SK-N-SH (cell line): ENCODE results near the gene PARP15.

Source experiments
- EZH2phosphoT487 ChIP-seq: fragments of 200-600 bp; sonication (generic); IDR thresholded peaks from 2 replicates; pipeline ENCODE4 v1.6.1; 2017; ENCODE audit warnings: low read depth, mixed run types, mild to moderate bottlenecking, antibody characterized with exemption, moderate library complexity, borderline replicate concordance
- POLR2AphosphoS5 ChIP-seq: IDR thresholded peaks from 2 replicates; pipeline ENCODE4 v1.6.1; 2012; ENCODE audit warnings: low read depth, low read length
- RAD21 ChIP-seq: IDR thresholded peaks from 2 replicates; pipeline ENCODE4 v1.6.1; 2012; ENCODE audit warnings: mild to moderate bottlenecking, low read length
- TCF12 ChIP-seq: IDR thresholded peaks from 2 replicates; pipeline ENCODE4 v1.4.0; 2012
- YY1 ChIP-seq: IDR thresholded peaks from 2 replicates; pipeline ENCODE4 v1.4.0; 2012; ENCODE audit warnings: low read depth, mild to moderate bottlenecking
- TF ChIP-seq, protein P1 (sequence below): fragments of 200-600 bp; sonication (generic); IDR thresholded peaks from 2 replicates; pipeline ENCODE4 v1.6.1; 2017; ENCODE audit warnings: antibody characterized with exemption, mild to moderate bottlenecking, moderate library complexity
- TF ChIP-seq, protein P2 (sequence below): IDR thresholded peaks from 2 replicates; pipeline ENCODE4 v1.6.1; 2012; ENCODE audit warnings: mild to moderate bottlenecking, low read depth, low read length, moderate library complexity

DNA sequence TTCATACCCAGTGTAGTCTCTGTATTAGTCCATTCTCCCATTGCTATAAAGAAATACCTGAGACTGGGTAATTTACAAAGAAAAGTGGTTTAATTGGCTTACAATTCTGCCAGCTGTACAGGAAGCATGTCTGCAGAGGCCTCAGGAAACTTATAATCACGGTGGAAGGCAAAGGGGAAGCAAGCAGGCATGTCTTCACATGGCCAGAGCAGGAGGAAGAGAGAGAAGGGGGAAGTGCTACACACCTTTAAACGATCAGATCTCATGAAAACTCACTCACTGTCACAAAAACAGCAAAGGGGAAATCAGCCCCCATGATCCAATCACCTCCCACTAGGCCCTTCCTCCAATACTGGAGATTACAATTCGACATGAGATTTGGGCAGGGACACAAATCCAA is 96.9 kb downstream of the PARP15 start:
- TF ChIP-seq RAD21, result no peak
- TF ChIP-seq, protein P1, sequence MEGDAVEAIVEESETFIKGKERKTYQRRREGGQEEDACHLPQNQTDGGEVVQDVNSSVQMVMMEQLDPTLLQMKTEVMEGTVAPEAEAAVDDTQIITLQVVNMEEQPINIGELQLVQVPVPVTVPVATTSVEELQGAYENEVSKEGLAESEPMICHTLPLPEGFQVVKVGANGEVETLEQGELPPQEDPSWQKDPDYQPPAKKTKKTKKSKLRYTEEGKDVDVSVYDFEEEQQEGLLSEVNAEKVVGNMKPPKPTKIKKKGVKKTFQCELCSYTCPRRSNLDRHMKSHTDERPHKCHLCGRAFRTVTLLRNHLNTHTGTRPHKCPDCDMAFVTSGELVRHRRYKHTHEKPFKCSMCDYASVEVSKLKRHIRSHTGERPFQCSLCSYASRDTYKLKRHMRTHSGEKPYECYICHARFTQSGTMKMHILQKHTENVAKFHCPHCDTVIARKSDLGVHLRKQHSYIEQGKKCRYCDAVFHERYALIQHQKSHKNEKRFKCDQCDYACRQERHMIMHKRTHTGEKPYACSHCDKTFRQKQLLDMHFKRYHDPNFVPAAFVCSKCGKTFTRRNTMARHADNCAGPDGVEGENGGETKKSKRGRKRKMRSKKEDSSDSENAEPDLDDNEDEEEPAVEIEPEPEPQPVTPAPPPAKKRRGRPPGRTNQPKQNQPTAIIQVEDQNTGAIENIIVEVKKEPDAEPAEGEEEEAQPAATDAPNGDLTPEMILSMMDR, result no peak
- TF ChIP-seq, protein P2, sequence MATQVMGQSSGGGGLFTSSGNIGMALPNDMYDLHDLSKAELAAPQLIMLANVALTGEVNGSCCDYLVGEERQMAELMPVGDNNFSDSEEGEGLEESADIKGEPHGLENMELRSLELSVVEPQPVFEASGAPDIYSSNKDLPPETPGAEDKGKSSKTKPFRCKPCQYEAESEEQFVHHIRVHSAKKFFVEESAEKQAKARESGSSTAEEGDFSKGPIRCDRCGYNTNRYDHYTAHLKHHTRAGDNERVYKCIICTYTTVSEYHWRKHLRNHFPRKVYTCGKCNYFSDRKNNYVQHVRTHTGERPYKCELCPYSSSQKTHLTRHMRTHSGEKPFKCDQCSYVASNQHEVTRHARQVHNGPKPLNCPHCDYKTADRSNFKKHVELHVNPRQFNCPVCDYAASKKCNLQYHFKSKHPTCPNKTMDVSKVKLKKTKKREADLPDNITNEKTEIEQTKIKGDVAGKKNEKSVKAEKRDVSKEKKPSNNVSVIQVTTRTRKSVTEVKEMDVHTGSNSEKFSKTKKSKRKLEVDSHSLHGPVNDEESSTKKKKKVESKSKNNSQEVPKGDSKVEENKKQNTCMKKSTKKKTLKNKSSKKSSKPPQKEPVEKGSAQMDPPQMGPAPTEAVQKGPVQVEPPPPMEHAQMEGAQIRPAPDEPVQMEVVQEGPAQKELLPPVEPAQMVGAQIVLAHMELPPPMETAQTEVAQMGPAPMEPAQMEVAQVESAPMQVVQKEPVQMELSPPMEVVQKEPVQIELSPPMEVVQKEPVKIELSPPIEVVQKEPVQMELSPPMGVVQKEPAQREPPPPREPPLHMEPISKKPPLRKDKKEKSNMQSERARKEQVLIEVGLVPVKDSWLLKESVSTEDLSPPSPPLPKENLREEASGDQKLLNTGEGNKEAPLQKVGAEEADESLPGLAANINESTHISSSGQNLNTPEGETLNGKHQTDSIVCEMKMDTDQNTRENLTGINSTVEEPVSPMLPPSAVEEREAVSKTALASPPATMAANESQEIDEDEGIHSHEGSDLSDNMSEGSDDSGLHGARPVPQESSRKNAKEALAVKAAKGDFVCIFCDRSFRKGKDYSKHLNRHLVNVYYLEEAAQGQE, result no peak
- TF ChIP-seq POLR2AphosphoS5, result no peak
- no peak for TF ChIP-seq YY1
- TF ChIP-seq EZH2phosphoT487, result no peak
- TF ChIP-seq TCF12, result no peak
